ENCODE results near the gene CACNA1B.

DNA sequence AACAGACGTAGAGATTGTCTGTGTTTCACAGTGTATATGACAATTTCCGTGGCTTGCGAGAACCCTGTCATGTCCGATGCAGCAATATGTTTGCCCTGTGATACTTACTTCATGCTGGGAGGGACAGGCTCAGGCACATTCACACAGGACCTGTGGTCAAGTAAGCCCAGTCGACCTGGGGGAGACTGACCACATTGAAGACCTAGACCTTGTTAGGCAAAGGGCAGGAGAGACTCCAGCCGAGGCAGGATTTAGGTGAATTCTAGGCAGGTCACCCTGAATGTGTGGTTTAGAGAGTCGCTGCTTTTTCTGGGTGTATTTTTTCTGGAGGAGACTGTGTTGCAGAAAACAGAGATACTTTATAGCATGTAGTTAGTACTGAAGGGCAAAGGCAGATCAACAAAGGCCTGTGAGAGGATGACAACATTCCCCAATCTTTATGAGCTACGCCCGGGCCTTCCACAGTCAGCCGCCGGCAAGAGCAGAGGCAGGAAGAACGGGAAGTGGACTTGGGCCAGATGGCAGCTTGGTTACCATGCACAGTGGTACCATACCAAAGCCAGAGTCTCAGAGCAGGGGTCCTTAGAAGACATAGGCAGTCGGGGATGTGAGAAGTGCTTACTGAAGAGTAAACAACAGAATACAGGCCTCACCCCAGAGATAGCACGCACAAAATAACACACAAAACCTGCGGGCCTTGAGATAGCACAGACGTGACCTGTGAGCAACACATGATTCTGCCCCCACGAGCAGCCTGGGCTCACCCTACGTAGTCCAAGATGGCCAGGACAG lies 220.7 kb downstream of the CACNA1B start:
- TF ChIP-seq RAD21 (IDR thresholded peaks at IDR 0.05; ENCODE audit: low read depth) (no peak), JUND (IDR thresholded peaks at IDR 0.05) (no peak)
- TF ChIP-seq, protein P1, sequence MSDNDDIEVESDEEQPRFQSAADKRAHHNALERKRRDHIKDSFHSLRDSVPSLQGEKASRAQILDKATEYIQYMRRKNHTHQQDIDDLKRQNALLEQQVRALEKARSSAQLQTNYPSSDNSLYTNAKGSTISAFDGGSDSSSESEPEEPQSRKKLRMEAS (IDR thresholded peaks at IDR 0.05) = no peak
